HepG2 (cell line): ENCODE data around the gene NPDC1. TPM values are rescaled to one million over a fixed set of nuclear protein-coding genes. Genes with fewer than 3 reads are reported as not detected.
A peak's percentile ranks its signal among the peaks of the same experiment; 100 is the strongest.

Source experiments
- ARNTL ChIP-seq: sonication (generic); formaldehyde crosslinking; IDR thresholded peaks from 2 replicates; pipeline ENCODE4 v1.4.0; 2020; ENCODE audit warnings: mild to moderate bottlenecking, missing genetic modification reagents
- ASH2L ChIP-seq: fragments of 300-600, 200-600 bp; sonication (generic); IDR thresholded peaks from 2 replicates; pipeline ENCODE4 v1.7.0; 2017; ENCODE audit warnings: low read depth, mild to moderate bottlenecking, moderate library complexity, mixed read lengths, low read length; ENCODE audit not compliant: insufficient read length
- CEBPG ChIP-seq: IDR thresholded peaks from 2 replicates; pipeline ENCODE4 v1.6.1; 2016
- CHD4 ChIP-seq: fragments of 200-600 bp; sonication (generic); IDR thresholded peaks from 2 replicates; pipeline ENCODE4 v1.7.0; 2017; ENCODE audit warnings: mild to moderate bottlenecking, low read length, borderline replicate concordance
- FOXA1 ChIP-seq, 2 experiments: fragments of 450-650 bp in 1 of 2; sonication (generic) in 1 of 2; formaldehyde crosslinking in 1 of 2; IDR thresholded peaks; 2 replicates each; pipeline versions ENCODE4 v1.4.0 to v1.6.1; 2016 to 2020; ENCODE audit warnings: missing genetic modification reagents in 1 of 2
- JDP2 ChIP-seq: sonication (generic); formaldehyde crosslinking; IDR thresholded peaks from 2 replicates; pipeline ENCODE4 v1.8.1; 2022; ENCODE audit warnings: missing genetic modification reagents, borderline replicate concordance
- KDM5A ChIP-seq: fragments of 200-600 bp; sonication (generic); IDR thresholded peaks from 2 replicates; pipeline ENCODE4 v1.7.0; 2018; ENCODE audit warnings: antibody characterized with exemption, mild to moderate bottlenecking, low read length, borderline replicate concordance
- NR2F1 ChIP-seq, 2 experiments: fragments of 450-650 bp in 1 of 2; formaldehyde crosslinking in 1 of 2; IDR thresholded peaks; 2 replicates each; pipeline versions ENCODE4 v1.5.0 to v1.6.1; 2016 to 2020; ENCODE audit warnings: mild to moderate bottlenecking in 1 of 2, missing compliant biosample characterization in 1 of 2, missing genetic modification reagents in 1 of 2, moderate library complexity in 1 of 2
- PAXIP1 ChIP-seq: sonication (generic); formaldehyde crosslinking; conservative IDR thresholded peaks from 2 replicates; pipeline ENCODE4 v1.4.0; 2020; ENCODE audit warnings: mild to moderate bottlenecking, missing genetic modification reagents, moderate library complexity
- POGZ ChIP-seq: sonication (generic); formaldehyde crosslinking; IDR thresholded peaks from 2 replicates; pipeline ENCODE4 v1.4.0; 2020; ENCODE audit warnings: mild to moderate bottlenecking, missing genetic modification reagents
- POLR2AphosphoS5 ChIP-seq: IDR thresholded peaks from 2 replicates; pipeline ENCODE4 v1.6.1; 2012; ENCODE audit warnings: low read depth, low read length
- SALL2 ChIP-seq: sonication (generic); formaldehyde crosslinking; IDR thresholded peaks from 2 replicates; pipeline ENCODE4 v1.8.1; 2023; ENCODE audit warnings: mild to moderate bottlenecking, missing genetic modification reagents, inconsistent platforms
- ZNF230 ChIP-seq: sonication (generic); formaldehyde crosslinking; IDR thresholded peaks from 2 replicates; pipeline ENCODE4 v1.4.0; 2020; ENCODE audit warnings: mild to moderate bottlenecking, missing genetic modification reagents
- ZNF350 ChIP-seq: sonication (generic); formaldehyde crosslinking; IDR thresholded peaks from 2 replicates; pipeline ENCODE4 v1.4.0; 2020; ENCODE audit warnings: mild to moderate bottlenecking, low read depth, missing genetic modification reagents, borderline replicate concordance
- ZNF354B ChIP-seq: sonication (generic); formaldehyde crosslinking; IDR thresholded peaks from 2 replicates; pipeline ENCODE4 v1.8.0; 2022; ENCODE audit warnings: mild to moderate bottlenecking, missing genetic modification reagents
- ZNF629 ChIP-seq: sonication (generic); formaldehyde crosslinking; conservative IDR thresholded peaks from 2 replicates; pipeline ENCODE4 v1.5.0; 2020; ENCODE audit warnings: missing genetic modification reagents
- ZNF670 ChIP-seq: sonication (generic); formaldehyde crosslinking; IDR thresholded peaks from 2 replicates; pipeline ENCODE4 v1.8.0; 2022; ENCODE audit warnings: mild to moderate bottlenecking, missing genetic modification reagents, borderline replicate concordance
- ZNF878 ChIP-seq: sonication (generic); formaldehyde crosslinking; IDR thresholded peaks from 2 replicates; pipeline ENCODE4 v1.8.1; 2023; ENCODE audit warnings: mild to moderate bottlenecking, missing genetic modification reagents, moderate library complexity
- polyA plus RNA-seq, 8 experiments: library from polyadenylated mRNA; depleted of rRNA in 3 of 8; stranded (reverse) in 7 of 8; unstranded in 1 of 8; fragments of >200 nt; fragmentation: Illumina TruSeq in 4 of 8; extraction: Trizol in 4 of 8; gene quantifications; 2 replicates each; pipeline versions ENCODE4 v1.2.1 to v1.2.3, GENCODE V29; 2011 to 2016; ENCODE audit warnings: low read depth in 4 of 8, missing spikeins in 1 of 8, mixed read lengths in 1 of 8; ENCODE audit not compliant: insufficient read depth in 1 of 8
- total RNA-seq, 5 experiments: library from RNA; depleted of rRNA; stranded (reverse); fragments of >200 nt; fragmentation: Illumina TruSeq; extraction: Trizol; gene quantifications; 2 replicates each; pipeline ENCODE4 v1.2.3, GENCODE V29; 2016; ENCODE audit warnings: low read depth in 1 of 5
- TF ChIP-seq, protein P1 (sequence below): sonication (generic); formaldehyde crosslinking; IDR thresholded peaks from 2 replicates; pipeline ENCODE4 v1.5.0; 2020; ENCODE audit warnings: mild to moderate bottlenecking, missing genetic modification reagents
- TF ChIP-seq, protein P2 (sequence below): sonication (generic); formaldehyde crosslinking; IDR thresholded peaks from 2 replicates; pipeline ENCODE4 v1.8.1; 2023; ENCODE audit warnings: mild to moderate bottlenecking, missing genetic modification reagents

Gene NPDC1
- total and polyA plus RNA-seq, 2 of the 13 experiments (the other 11 are each of a cell fraction or from before 2014, with no cell fraction given): 0.84 to 5.4 TPM

DNA sequence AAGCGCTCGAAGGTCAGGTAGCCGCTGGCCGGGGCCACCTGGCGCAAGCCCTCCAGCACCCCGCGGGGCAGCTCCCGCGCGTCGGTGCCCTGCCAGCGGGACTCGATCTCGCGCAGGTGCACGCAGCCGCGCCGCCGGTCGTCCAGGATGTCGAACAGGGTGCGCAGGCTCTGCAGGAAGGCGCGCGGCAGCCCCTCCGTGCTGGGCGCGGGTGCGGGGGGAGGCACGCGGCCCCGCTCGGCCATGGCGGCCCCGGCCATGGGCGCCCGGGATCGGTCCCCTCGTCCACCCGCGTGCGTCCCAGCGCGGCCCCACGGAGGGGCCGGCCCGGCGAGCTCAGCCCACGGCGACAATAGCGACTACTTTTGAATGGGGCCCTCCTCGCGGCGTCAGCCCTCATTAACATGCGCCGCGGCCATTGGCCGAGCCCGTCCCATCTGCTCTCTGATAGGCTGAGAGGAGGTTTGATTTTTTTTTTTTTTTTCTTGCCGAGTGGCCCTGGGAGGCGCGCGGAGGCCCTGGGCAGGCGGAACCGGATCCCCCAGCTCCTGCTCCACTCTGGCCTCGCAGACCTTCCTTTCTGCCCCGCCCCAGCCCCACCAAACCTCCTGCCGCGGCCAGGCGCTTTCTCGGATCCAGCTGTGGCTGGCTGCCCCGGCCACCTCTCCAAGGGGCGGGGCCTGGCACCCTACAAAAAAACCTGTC, 24.4 kb upstream of the NPDC1 start, which contains the start of gene SAPCD2 (continued):
- TF ChIP-seq, protein P1, sequence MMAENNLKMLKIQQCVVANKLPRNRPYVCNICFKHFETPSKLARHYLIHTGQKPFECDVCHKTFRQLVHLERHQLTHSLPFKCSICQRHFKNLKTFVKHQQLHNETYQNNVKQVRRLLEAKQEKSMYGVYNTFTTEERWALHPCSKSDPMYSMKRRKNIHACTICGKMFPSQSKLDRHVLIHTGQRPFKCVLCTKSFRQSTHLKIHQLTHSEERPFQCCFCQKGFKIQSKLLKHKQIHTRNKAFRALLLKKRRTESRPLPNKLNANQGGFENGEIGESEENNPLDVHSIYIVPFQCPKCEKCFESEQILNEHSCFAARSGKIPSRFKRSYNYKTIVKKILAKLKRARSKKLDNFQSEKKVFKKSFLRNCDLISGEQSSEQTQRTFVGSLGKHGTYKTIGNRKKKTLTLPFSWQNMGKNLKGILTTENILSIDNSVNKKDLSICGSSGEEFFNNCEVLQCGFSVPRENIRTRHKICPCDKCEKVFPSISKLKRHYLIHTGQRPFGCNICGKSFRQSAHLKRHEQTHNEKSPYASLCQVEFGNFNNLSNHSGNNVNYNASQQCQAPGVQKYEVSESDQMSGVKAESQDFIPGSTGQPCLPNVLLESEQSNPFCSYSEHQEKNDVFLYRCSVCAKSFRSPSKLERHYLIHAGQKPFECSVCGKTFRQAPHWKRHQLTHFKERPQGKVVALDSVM (CRISPR knock-in tag): 0 out of 2 replicates have a peak, but pooled peaks have one; percentile 40
- TF ChIP-seq CEBPG (CRISPR knock-in tag): no peak
- no peak for TF ChIP-seq ZNF230 (CRISPR knock-in tag)
- TF ChIP-seq FOXA1 (IDR thresholded peaks at IDR 0.05): no peak
- no peak for TF ChIP-seq FOXA1 (CRISPR knock-in tag; IDR thresholded peaks at IDR 0.05)
- TF ChIP-seq JDP2: no peak
- TF ChIP-seq NR2F1 (CRISPR knock-in tag; IDR thresholded peaks at IDR 0.05): no peak
- peak; percentile 35; the same call in 1 of the 2 replicates for TF ChIP-seq ARNTL (CRISPR knock-in tag)
- no peak for TF ChIP-seq ZNF354B (CRISPR knock-in tag)
- TF ChIP-seq SALL2 (CRISPR knock-in tag): 0 out of 2 replicates have a peak, but pooled peaks have one; percentile 8
- TF ChIP-seq ZNF629 (CRISPR knock-in tag): no peak
- TF ChIP-seq ZNF878 (CRISPR knock-in tag): no peak
- TF ChIP-seq PAXIP1 (CRISPR knock-in tag): no peak
- TF ChIP-seq KDM5A: 0 out of 2 replicates have a peak, but pooled peaks have one; percentile 17
- TF ChIP-seq ASH2L: peak; percentile 73
- TF ChIP-seq ZNF670 (CRISPR knock-in tag): no peak
- TF ChIP-seq POLR2AphosphoS5: peak; percentile 79
- TF ChIP-seq, protein P2, sequence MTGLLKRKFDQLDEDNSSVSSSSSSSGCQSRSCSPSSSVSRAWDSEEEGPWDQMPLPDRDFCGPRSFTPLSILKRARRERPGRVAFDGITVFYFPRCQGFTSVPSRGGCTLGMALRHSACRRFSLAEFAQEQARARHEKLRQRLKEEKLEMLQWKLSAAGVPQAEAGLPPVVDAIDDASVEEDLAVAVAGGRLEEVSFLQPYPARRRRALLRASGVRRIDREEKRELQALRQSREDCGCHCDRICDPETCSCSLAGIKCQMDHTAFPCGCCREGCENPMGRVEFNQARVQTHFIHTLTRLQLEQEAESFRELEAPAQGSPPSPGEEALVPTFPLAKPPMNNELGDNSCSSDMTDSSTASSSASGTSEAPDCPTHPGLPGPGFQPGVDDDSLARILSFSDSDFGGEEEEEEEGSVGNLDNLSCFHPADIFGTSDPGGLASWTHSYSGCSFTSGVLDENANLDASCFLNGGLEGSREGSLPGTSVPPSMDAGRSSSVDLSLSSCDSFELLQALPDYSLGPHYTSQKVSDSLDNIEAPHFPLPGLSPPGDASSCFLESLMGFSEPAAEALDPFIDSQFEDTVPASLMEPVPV (CRISPR knock-in tag): peak; percentile 12; the same call in 1 of the 2 replicates
- no peak for TF ChIP-seq ZNF350 (CRISPR knock-in tag)
- no peak for TF ChIP-seq CHD4
- no peak for TF ChIP-seq POGZ (CRISPR knock-in tag)
